Stimulated activated CD8-positive, alpha-beta memory T cell treated with anti-CD3 and anti-CD28 coated beads, Interleukin-7, amount 100 ng/mL, for 4 hours (primary cell): ENCODE results near the gene CDCA4.

Experiments
- DNase-seq, 2 donors: peaks; one replicate each; pipeline ENCODE4 v3.0.0-alpha.2; 2020; ENCODE audit warnings: low read depth in 2 of 2

CDCA4 gene

GRCh38 chr14:104975481-104976197 lies 45.2 kb downstream of the CDCA4 start:
- no peak for DNase-seq

GRCh38 chr14:104974665-104975390 lies 46.1 kb downstream of the CDCA4 start:
- no peak for DNase-seq

GRCh38 chr14:104974146-104974541 lies 46.7 kb downstream of the CDCA4 start:
- DNase-seq = no peak

- DNase-seq = no peak
Observed at GRCh38 chr14:104973385-104974145, 47.3 kb downstream of the CDCA4 start.

- DNase-seq = no peak
Observed at GRCh38 chr14:104973135-104973384, 47.8 kb downstream of the CDCA4 start.

GRCh38 chr14:104972301-104973134 lies 48.4 kb downstream of the CDCA4 start:
- no peak for DNase-seq

- no peak for DNase-seq
Observed at GRCh38 chr14:104971447-104972240, 49.2 kb downstream of the CDCA4 start.

- DNase-seq = no peak
Observed at GRCh38 chr14:104970231-104971068, 50.4 kb downstream of the CDCA4 start.

- DNase-seq = no peak
Observed at GRCh38 chr14:104969741-104970230, 51.1 kb downstream of the CDCA4 start.

GRCh38 chr14:104968541-104969401 lies 52.1 kb downstream of the CDCA4 start:
- no peak for DNase-seq

GRCh38 chr14:104968153-104968527 lies 52.7 kb downstream of the CDCA4 start:
- DNase-seq = no peak

- no peak for DNase-seq
Observed at GRCh38 chr14:104967386-104968152, 53.3 kb downstream of the CDCA4 start.

GRCh38 chr14:104966981-104967385 lies 53.9 kb downstream of the CDCA4 start:
- no peak for DNase-seq

GRCh38 chr14:104966261-104966865 lies 54.5 kb downstream of the CDCA4 start:
- no peak for DNase-seq

GRCh38 chr14:104965561-104966231 lies 55.2 kb downstream of the CDCA4 start:
- DNase-seq = no peak

- no peak for DNase-seq
Observed at GRCh38 chr14:104964546-104964945, 56.3 kb downstream of the CDCA4 start.
